ENCODE data around the gene PCF11. TPM values are rescaled to one million over a fixed set of nuclear protein-coding genes. Genes with fewer than 3 reads are reported as not detected.

PCF11 gene
- total and polyA plus RNA-seq, 2 of the 13 experiments (the other 11 are each of a cell fraction or from before 2014, with no cell fraction given) = 40.3 to 47.7 TPM

GRCh38 chr11:83156996-83157593 lies at the start of gene PCF11 (continued):
- no peak for TF ChIP-seq ZNF761 (CRISPR knock-in tag; conservative IDR thresholded peaks at IDR 0.05)
- no peak for TF ChIP-seq ZNF678 (CRISPR knock-in tag; IDR thresholded peaks at IDR 0.05)
- peak; percentile 67; the same call in 1 of the 2 replicates for TF ChIP-seq ZNF160 (CRISPR knock-in tag; IDR thresholded peaks at IDR 0.05)
- peak; percentile 32 for TF ChIP-seq MXD3 (CRISPR knock-in tag; IDR thresholded peaks at IDR 0.05)
- TF ChIP-seq ARHGAP35 (CRISPR knock-in tag; IDR thresholded peaks at IDR 0.05; ENCODE audit: borderline replicate concordance) = no peak
- TF ChIP-seq MIER2 (CRISPR knock-in tag; IDR thresholded peaks at IDR 0.05) = 0 out of 2 replicates have a peak, but pooled peaks have one; percentile 52
- no peak for TF ChIP-seq ZNF383 (CRISPR knock-in tag; IDR thresholded peaks at IDR 0.05; ENCODE audit: borderline replicate concordance)
- no peak for TF ChIP-seq ONECUT2 (CRISPR knock-in tag; IDR thresholded peaks at IDR 0.05)
- TF ChIP-seq ZNF460 (CRISPR knock-in tag; IDR thresholded peaks at IDR 0.05; ENCODE audit: borderline replicate concordance) = no peak; the same call in 1 of the 2 replicates
- TF ChIP-seq ESRRA (CRISPR knock-in tag; IDR thresholded peaks at IDR 0.05; ENCODE audit: low read depth) = no peak
- no peak for TF ChIP-seq ELF4 (CRISPR knock-in tag; IDR thresholded peaks at IDR 0.05; ENCODE audit: borderline replicate concordance)
- TF ChIP-seq, protein P1, sequence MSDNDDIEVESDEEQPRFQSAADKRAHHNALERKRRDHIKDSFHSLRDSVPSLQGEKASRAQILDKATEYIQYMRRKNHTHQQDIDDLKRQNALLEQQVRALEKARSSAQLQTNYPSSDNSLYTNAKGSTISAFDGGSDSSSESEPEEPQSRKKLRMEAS (IDR thresholded peaks at IDR 0.05) = peak; percentile 68
- no peak for TF ChIP-seq THYN1 (CRISPR knock-in tag; IDR thresholded peaks at IDR 0.05; ENCODE audit: borderline replicate concordance, low read depth)
- TF ChIP-seq, protein P2, sequence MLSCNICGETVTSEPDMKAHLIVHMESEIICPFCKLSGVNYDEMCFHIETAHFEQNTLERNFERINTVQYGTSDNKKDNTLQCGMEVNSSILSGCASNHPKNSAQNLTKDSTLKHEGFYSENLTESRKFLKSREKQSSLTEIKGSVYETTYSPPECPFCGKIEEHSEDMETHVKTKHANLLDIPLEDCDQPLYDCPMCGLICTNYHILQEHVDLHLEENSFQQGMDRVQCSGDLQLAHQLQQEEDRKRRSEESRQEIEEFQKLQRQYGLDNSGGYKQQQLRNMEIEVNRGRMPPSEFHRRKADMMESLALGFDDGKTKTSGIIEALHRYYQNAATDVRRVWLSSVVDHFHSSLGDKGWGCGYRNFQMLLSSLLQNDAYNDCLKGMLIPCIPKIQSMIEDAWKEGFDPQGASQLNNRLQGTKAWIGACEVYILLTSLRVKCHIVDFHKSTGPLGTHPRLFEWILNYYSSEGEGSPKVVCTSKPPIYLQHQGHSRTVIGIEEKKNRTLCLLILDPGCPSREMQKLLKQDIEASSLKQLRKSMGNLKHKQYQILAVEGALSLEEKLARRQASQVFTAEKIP (CRISPR knock-in tag; IDR thresholded peaks at IDR 0.05; ENCODE audit: borderline replicate concordance) = no peak
- no peak; the same call in 1 of the 2 replicates for TF ChIP-seq HES4 (CRISPR knock-in tag; IDR thresholded peaks at IDR 0.05; ENCODE audit: borderline replicate concordance)
- TF ChIP-seq ZNF607 (CRISPR knock-in tag; IDR thresholded peaks at IDR 0.05; ENCODE audit: borderline replicate concordance) = no peak
- TF ChIP-seq STAG1 (CRISPR knock-in tag; IDR thresholded peaks at IDR 0.05) = 0 out of 2 replicates have a peak, but pooled peaks have one; percentile 3
- 0 out of 2 replicates have a peak, but pooled peaks have one; percentile 57 for TF ChIP-seq KDM3A (CRISPR knock-in tag; IDR thresholded peaks at IDR 0.05; ENCODE audit: low read depth)
- no peak for TF ChIP-seq ZNF709 (CRISPR knock-in tag; IDR thresholded peaks at IDR 0.05)
- no peak for TF ChIP-seq ZNF10 (CRISPR knock-in tag; IDR thresholded peaks at IDR 0.05; ENCODE audit: borderline replicate concordance, low read depth)
- TF ChIP-seq FOXO1 (CRISPR knock-in tag; IDR thresholded peaks at IDR 0.05) = peak; percentile 37; the same call in 1 of the 2 replicates
- TF ChIP-seq HMG20B (CRISPR knock-in tag; conservative IDR thresholded peaks at IDR 0.05) = no peak
- TF ChIP-seq YEATS4 (CRISPR knock-in tag; IDR thresholded peaks at IDR 0.05; ENCODE audit: borderline replicate concordance) = no peak
- TF ChIP-seq ZNF20 (CRISPR knock-in tag; IDR thresholded peaks at IDR 0.05) = no peak
- no peak for TF ChIP-seq TFAP4 (IDR thresholded peaks at IDR 0.05; ENCODE audit: borderline replicate concordance, low read depth)
- TF ChIP-seq ZBTB2 (CRISPR knock-in tag; IDR thresholded peaks at IDR 0.05; ENCODE audit: low read depth) = no peak
- no peak for TF ChIP-seq ZBTB42 (CRISPR knock-in tag; IDR thresholded peaks at IDR 0.05)
